Measurements from ENCODE around the gene CHRNE. TPM values are rescaled to one million over a fixed set of nuclear protein-coding genes. Genes with fewer than 3 reads are reported as not detected.
A peak's percentile ranks its signal among the peaks of the same experiment; 100 is the strongest.

Gene CHRNE
- total and polyA plus RNA-seq, 8 donors: 0.56 to 4.9 (median 0.92) TPM

DNA sequence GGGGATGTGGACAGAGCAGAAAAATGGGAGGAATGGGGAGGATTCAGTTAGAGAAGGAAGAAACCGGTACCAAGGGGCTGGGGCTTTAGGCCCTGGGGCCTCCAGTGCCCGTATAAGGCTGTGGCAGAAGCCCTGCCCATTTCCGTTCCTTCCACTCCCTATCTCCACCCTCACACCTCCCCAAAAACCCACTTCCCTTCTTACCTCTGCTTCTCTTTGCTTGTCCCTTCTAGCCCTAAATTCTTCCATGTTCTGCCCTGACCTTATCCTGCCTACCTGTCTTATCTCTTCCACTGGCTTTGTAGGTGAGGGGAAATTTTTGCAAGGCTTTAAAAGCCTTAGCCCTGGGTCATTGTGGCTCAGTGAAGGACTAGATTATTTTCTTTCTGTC, 41.3 kb upstream of the CHRNE start:
- DNase-seq (peak in 1 of 4 donors; percentile 81), ATAC-seq (no peak)
- TF ChIP-seq, protein P1, sequence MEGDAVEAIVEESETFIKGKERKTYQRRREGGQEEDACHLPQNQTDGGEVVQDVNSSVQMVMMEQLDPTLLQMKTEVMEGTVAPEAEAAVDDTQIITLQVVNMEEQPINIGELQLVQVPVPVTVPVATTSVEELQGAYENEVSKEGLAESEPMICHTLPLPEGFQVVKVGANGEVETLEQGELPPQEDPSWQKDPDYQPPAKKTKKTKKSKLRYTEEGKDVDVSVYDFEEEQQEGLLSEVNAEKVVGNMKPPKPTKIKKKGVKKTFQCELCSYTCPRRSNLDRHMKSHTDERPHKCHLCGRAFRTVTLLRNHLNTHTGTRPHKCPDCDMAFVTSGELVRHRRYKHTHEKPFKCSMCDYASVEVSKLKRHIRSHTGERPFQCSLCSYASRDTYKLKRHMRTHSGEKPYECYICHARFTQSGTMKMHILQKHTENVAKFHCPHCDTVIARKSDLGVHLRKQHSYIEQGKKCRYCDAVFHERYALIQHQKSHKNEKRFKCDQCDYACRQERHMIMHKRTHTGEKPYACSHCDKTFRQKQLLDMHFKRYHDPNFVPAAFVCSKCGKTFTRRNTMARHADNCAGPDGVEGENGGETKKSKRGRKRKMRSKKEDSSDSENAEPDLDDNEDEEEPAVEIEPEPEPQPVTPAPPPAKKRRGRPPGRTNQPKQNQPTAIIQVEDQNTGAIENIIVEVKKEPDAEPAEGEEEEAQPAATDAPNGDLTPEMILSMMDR (IDR thresholded peaks at IDR 0.05): no peak
- intact Hi-C loops (cut with DNase I): no loop called here
- Histone ChIP-seq H3K9me3 (no peaks in the 10 kb centered on the region), H3K4me3 (peak overlapping the region in 1 of 2 donors; percentile 100), H3K27ac (peak overlapping the region; percentile 58 to 100), H3K27me3 (no peaks in the 10 kb centered on the region), H3K36me3 (peaks cover 0 to 53% of the 10 kb centered on the region in 2 donors), H3K4me1 (peaks cover 30 to 66% of the 10 kb centered on the region in 2 donors)

DNA sequence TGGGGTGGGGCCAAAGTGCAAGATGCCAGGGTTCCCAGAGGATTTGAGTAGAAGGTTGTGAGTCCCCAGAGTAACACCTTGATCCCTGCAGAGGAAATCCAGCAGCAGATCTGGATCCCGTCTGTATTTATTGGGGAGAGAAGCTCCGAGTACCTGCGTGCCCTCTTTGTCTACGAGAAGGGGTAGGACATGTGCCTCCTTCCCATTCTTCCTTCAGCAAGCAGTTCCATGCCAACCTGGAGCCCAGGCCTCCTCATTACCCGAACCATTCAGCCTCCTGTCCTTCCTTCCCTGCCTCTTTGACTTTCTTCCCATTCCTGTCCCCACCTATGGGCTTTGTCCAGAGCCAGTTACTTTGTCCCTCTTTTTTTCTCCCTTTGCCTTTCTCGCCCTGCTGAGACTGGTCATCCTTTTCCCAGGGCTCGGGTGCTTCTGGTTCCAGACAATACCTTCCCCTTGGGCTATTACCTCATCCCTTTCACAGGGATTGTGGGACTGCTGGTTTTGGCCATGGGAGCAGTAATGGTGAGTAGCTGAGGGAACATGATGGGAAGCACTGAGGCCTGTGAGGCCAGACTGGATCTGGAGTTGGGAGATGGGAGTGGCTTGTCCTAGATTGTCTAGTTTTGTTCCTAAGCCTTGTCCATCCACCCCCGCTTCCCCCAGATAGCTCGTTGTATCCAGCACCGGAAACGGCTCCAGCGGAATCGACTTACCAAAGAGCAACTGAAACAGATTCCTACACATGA, 40.0 kb upstream of the CHRNE start:
- peak in 1 of 4 donors; percentile 24 for DNase-seq

DNA sequence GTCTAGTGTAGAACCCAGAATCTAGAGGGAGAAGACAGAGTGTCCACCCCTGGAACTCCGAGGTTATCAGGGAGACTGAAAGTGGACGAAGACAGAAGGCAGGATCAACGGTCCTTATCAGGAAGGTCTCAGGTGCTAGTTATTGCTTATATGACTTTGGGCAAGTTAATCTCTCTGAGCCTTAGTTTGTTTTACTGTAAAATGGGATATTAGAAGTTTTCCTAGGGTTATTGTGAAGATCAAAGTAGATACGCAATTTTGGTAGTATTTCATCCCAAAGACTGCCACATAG, 38.4 kb upstream of the CHRNE start:
- no peaks in the 10 kb centered on the region for H3K9me3 ChIP-seq
- peak overlapping the region; percentile 77 to 93 for H3K4me3 ChIP-seq
- TF ChIP-seq, protein P1 (IDR thresholded peaks at IDR 0.05): no peak
- H3K27me3 ChIP-seq: no peaks in the 10 kb centered on the region
- ATAC-seq (no peak), DNase-seq (no peak)
- H3K36me3 ChIP-seq: peaks cover 0 to 64% of the 10 kb centered on the region in 2 donors
- intact Hi-C loops (cut with DNase I): no loop called here
- H3K27ac ChIP-seq: peak overlapping the region in 1 of 2 donors; percentile 97
- peaks cover 34 to 71% of the 10 kb centered on the region in 2 donors for H3K4me1 ChIP-seq

More for the DNA sequence above, 40.0 kb upstream of the CHRNE start:
- intact Hi-C loops (cut with DNase I): no loop called here
- Histone ChIP-seq H3K4me1 (peaks cover 39 to 78% of the 10 kb centered on the region in 2 donors), H3K4me3 (peak overlapping the region in 1 of 2 donors; percentile 100), H3K27ac (peak overlapping the region in 1 of 2 donors; percentile 100), H3K27me3 (no peaks in the 10 kb centered on the region), H3K36me3 (peaks cover 0 to 59% of the 10 kb centered on the region in 2 donors), H3K9me3 (no peaks in the 10 kb centered on the region)
- ATAC-seq: no peak
- TF ChIP-seq, protein P1 (IDR thresholded peaks at IDR 0.05): no peak

DNA sequence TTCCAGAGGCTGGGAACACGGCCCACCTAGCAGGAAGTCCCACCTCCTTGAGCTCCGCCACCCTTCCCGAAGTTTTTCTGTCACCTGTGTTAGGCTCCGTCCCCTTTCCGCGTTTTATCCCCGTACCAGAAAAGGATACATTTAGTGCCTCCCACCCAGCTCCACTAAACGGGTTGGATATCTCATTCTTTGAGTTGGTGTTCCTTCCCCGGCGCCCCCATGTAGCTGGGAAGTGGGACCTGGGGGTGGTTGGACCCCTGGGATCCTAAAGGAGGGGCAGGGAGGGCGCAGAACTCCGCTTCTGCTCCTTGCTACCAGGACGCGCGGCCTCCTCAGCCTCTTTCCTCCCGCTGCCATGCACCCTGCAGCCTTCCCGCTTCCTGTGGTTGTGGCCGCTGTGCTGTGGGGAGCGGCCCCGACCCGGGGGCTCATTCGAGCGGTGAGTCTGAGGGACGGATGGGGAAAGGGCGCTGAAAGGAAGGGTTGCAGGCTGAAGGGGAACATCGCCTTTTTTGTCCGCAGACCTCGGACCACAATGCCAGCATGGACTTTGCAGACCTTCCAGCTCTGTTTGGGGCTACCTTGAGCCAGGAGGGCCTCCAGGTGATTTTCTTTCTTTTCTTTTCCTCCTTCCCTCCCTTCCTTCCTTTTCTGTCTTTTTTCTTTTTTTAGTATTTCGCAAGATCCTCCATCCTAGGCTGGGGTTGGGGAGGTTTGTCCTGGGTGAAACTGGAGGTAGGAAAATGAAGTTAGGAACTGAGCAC, 37.8 kb upstream of the CHRNE start:
- peak overlapping the region; percentile 77 to 93 for H3K4me3 ChIP-seq
- H3K4me1 ChIP-seq: peaks cover 28 to 66% of the 10 kb centered on the region in 2 donors
- TF ChIP-seq, protein P1 (IDR thresholded peaks at IDR 0.05): no peak
- H3K36me3 ChIP-seq: peaks cover 0 to 62% of the 10 kb centered on the region in 2 donors
- H3K27me3 ChIP-seq: no peaks in the 10 kb centered on the region
- DNase-seq: peak in 2 of 4 donors; percentile 84
- intact Hi-C loops (cut with DNase I): no loop called here
- ATAC-seq: peak; percentile 77
- no peaks in the 10 kb centered on the region for H3K9me3 ChIP-seq
- H3K27ac ChIP-seq: peak overlapping the region; percentile 96 to 97

Measured in left lung (tissue), 10 donors.